Fibroblast of upper back skin (primary cell): ENCODE results near the gene OR4F16.
"Not testable (repeated sequence)": the region's sequence is repeated elsewhere in the genome, so short reads cannot be mapped to it uniquely, and the experiment has no call there.

ENCODE experiments used
- DNase-seq: peaks from one replicate; pipeline ENCODE4 v3.0.0-alpha.2; 2013

The OR4F16 gene, protein sequence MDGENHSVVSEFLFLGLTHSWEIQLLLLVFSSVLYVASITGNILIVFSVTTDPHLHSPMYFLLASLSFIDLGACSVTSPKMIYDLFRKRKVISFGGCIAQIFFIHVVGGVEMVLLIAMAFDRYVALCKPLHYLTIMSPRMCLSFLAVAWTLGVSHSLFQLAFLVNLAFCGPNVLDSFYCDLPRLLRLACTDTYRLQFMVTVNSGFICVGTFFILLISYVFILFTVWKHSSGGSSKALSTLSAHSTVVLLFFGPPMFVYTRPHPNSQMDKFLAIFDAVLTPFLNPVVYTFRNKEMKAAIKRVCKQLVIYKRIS

GRCh38 chr1:686554-686953 lies at the start of gene OR4F16:
OR4F16 (minus strand) TSS chr1:686654; CDS start chr1:686654, 0 bp downstream.
- not testable (repeated sequence) for DNase-seq

GRCh38 chr1:733649-734048 lies 47.2 kb upstream of the OR4F16 start:
- DNase-seq, result not testable (repeated sequence)

DNA sequence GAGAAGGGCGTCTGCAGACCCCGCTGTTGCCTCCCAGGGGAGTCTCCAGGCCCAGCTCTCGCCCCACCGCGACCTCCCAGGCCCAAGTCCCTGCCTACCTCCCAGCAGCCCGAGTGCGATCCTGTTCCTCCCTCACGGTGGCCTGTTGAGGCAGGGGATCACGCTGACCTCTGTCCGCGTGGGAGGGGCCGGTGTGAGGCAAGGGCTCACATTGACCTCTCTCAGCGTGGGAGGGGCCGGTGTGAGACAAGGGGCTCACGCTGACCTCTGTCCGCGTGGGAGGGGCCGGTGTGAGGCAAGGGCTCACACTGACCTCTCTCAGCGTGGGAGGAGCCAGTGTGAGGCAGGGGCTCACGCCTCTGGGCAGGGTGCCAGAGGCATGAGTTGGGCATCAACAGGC lies 40.6 kb upstream of the OR4F16 start:
- not testable (repeated sequence) for DNase-seq
